Measurements from ENCODE around the gene COX18.

Gene COX18

GRCh38 chr4:73005514-73005913, 64.0 kb downstream of the COX18 start:
- ATAC-seq (ENCODE audit: low read depth) (no peak), DNase-seq (ENCODE audit: low spot score) (no peak)
- no peaks in the 10 kb centered on the region for H3K27me3 ChIP-seq (ENCODE audit: insufficient read depth, poor library complexity, severe bottlenecking)
- no peaks in the 10 kb centered on the region for H3K36me3 ChIP-seq (ENCODE audit: low read depth)
- H3K27ac ChIP-seq (ENCODE audit: poor library complexity, severe bottlenecking): no peak overlapping the region
- TF ChIP-seq CTCF (IDR thresholded peaks at IDR 0.05; ENCODE audit: poor library complexity, severe bottlenecking): no peak
- H3K4me3 ChIP-seq (ENCODE audit: severe bottlenecking): no peak overlapping the region
- H3K9me3 ChIP-seq (ENCODE audit: severe bottlenecking): no peaks in the 10 kb centered on the region
- no peaks in the 10 kb centered on the region for H3K4me1 ChIP-seq (ENCODE audit: insufficient read depth, poor library complexity, severe bottlenecking)

Measured in RWPE2 (cell line).